Activated naive CD4-positive, alpha-beta T cell treated with anti-CD3 and anti-CD28 coated beads, Interleukin-2, amount 50 U/mL, for 24 hours (primary cell): Measurements from ENCODE around the gene DNAH7.
A peak's percentile ranks its signal among the peaks of the same experiment; 100 is the strongest.
"Not testable (repeated sequence)": the region's sequence is repeated elsewhere in the genome, so short reads cannot be mapped to it uniquely, and the experiment has no call there.

Experiments
- H3K27ac Mint-ChIP-seq: one replicate; pipeline ENCODE4 v1.8.0; 2021; ENCODE audit warnings: mild to moderate bottlenecking, mixed read lengths
- H3K27me3 Mint-ChIP-seq: one replicate; pipeline ENCODE4 v1.8.0; 2021; ENCODE audit warnings: mixed read lengths
- H3K36me3 Mint-ChIP-seq: one replicate; pipeline ENCODE4 v1.8.0; 2021; ENCODE audit warnings: mixed read lengths
- H3K4me1 Mint-ChIP-seq: one replicate; pipeline ENCODE4 v1.8.0; 2021; ENCODE audit warnings: mixed read lengths
- H3K4me3 Mint-ChIP-seq: one replicate; pipeline ENCODE4 v1.8.0; 2021; ENCODE audit warnings: mild to moderate bottlenecking, mixed read lengths
- H3K9me3 Mint-ChIP-seq: one replicate; pipeline ENCODE4 v1.8.0; 2021; ENCODE audit warnings: mixed read lengths

Gene DNAH7

DNA sequence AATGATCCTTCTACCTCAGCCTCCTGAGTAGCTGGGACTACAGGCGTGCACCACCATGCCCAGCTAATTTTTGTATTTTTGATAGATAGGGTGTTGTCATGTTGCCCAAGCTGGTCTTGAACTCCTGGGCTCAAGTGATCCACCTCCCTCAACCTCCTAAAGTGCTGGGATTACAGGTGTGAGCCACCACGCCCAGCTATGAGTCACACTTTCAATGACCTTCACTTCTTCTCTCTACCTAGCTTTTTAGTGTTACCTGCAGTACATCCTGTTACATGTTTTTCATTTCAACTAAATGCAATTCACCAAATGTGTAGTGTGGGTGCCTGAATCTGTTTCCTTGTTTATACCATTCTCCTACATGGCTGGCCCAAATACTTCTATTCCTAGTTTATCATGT is 347.6 kb downstream of the DNAH7 start:
- Mint-ChIP-seq H3K36me3 (peaks cover 34% of the 10 kb centered on the region), H3K4me1 (peaks cover 8% of the 10 kb centered on the region), H3K27me3 (no peaks in the 10 kb centered on the region), H3K9me3 (no peaks in the 10 kb centered on the region), H3K27ac (peak overlapping the region; percentile 38), H3K4me3 (no peak overlapping the region)

DNA sequence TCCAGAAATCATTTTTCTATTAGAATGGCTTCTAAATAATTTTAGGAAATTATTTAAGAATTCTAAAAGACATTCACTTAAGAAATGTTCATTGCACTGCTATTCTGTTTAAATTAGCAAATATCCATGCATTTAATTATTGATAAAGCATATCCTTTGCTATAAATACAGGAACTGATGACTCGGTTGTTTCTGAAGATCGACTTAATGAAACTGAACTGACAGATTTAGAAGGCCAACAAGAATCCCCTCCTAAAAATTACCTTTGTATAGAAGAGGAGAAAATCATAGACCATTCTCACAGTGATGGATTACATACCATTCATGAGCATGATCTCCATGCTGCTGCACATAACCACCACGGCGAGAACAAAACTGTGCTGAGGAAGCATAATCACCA is 352.2 kb downstream of the DNAH7 start:
- Mint-ChIP-seq H3K36me3 (peaks cover 40% of the 10 kb centered on the region), H3K4me1 (peaks cover 8% of the 10 kb centered on the region), H3K27me3 (no peaks in the 10 kb centered on the region), H3K9me3 (no peaks in the 10 kb centered on the region), H3K4me3 (no peak overlapping the region), H3K27ac (no peak overlapping the region)

DNA sequence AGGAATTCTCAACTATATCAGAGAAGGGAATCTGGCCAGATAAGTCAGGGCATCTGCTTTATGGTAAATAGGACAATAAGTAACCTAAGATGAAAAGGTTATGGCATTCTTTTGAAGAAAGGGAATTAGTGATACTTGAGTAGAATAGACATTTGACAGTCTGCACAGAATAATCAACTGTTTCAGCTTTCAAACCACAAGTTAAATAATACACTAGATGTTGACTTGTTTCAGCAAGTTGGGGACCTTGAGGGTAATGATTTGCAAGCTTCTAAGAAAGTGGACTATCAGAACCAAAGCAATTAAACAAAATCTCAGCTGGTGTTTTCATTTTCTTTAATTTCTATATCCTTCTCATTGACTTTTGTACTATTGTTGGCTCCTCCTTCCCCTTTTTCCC is 357.2 kb downstream of the DNAH7 start:
- peaks cover 39% of the 10 kb centered on the region for H3K36me3 Mint-ChIP-seq
- H3K4me3 Mint-ChIP-seq: no peak overlapping the region
- H3K27ac Mint-ChIP-seq: no peak overlapping the region
- H3K27me3 Mint-ChIP-seq: no peaks in the 10 kb centered on the region
- no peaks in the 10 kb centered on the region for H3K9me3 Mint-ChIP-seq
- H3K4me1 Mint-ChIP-seq: peaks cover 7% of the 10 kb centered on the region

DNA sequence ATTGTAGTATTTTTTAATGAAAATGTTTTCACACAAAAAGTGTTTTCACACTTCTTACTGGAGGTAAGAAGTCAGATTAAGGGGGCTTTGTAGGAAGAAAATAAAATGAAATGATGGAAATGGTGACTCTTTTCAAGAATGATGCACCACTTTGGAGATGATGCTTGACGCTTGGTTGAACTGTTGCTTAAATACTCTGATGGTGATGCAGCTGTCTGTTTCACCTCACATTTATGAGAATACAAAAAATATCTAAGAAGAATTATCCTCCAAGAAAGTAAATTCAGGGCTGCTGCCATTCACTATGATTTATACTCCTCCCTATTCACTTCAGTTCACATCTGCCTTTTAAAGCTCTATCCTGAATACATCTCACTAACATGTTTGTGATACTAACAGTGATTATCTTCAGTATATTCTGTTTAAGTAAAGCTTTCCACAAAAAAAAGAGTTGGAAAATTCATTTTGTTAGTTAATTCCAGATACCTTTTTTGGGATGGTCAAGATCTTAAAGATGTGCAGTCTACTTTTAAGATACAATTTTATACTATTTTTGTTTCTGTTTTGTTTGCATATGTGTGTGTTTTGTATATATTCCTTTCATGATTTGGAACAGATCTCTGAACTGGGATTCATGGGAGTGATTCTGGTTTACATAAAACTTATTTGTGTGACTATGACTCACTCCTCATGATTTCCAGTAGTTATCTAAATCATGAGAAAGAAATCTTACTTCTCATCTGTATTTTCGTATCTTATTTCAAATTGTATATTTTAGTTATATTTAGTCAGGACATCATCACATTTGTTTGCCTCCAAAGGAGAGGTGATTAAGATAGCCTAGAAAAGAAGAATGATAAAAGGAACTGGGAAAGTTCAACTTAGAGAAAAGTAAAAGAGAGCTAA is 358.5 kb downstream of the DNAH7 start:
- H3K9me3 Mint-ChIP-seq: no peaks in the 10 kb centered on the region
- no peak overlapping the region for H3K27ac Mint-ChIP-seq
- no peaks in the 10 kb centered on the region for H3K27me3 Mint-ChIP-seq
- no peak overlapping the region for H3K4me3 Mint-ChIP-seq
- peaks cover 7% of the 10 kb centered on the region for H3K4me1 Mint-ChIP-seq
- H3K36me3 Mint-ChIP-seq: peaks cover 34% of the 10 kb centered on the region

DNA sequence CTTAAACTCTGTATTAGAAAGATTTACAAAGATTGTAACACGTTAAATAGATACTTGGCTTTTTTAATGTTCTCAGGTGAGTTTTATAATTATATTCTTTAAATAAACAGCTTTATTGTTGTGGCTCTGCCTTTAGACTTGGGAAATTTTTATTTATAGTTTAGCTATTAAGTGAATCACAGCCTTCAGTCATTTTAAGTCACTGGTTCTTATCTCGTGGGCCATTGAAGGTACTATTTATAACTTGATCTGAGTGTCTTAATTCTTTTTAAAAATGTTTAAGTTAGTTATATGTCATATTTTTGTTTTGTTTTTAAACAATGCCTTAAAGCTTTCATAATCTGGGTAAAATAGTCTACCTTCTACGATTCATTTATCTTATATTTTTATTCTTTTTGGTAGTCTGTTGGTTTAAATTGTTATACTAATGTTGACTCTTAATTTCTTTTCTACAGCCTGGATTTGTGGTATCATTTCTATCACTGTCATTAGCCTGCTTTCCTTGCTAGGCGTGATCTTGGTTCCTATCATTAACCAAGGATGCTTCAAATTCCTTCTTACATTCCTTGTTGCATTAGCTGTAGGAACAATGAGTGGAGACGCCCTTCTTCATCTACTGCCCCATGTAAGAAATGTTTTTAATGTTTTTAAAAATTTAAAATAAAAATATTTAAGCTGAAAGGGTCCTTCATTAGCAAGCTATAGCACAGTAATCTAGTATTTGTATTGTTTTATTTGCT is 362.3 kb downstream of the DNAH7 start:
- no peaks in the 10 kb centered on the region for H3K27me3 Mint-ChIP-seq
- H3K27ac Mint-ChIP-seq: no peak overlapping the region
- peaks cover 20% of the 10 kb centered on the region for H3K4me1 Mint-ChIP-seq
- H3K9me3 Mint-ChIP-seq: no peaks in the 10 kb centered on the region
- peaks cover 32% of the 10 kb centered on the region for H3K36me3 Mint-ChIP-seq
- no peak overlapping the region for H3K4me3 Mint-ChIP-seq

DNA sequence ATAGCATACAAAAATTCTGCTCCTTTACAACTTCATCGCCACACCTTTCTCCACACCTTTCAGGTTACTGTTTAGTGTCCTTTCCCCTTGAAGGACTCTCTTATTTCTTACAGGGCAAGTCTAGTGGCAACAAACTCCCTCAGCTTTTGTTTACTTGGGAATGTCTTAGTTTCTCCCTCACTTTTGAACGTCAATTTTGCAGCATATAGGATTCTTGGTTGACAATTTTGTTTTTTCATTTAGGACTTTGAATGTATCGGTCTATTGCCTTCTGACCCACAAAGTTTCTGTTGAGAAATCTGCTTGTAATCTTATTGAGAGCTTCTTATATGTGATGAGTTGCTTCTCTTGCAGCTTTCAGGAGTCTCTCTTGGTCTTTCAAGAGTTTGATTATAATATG is 368.2 kb downstream of the DNAH7 start:
- Mint-ChIP-seq H3K9me3 (peaks cover 4% of the 10 kb centered on the region), H3K4me3 (no peak overlapping the region), H3K27ac (no peak overlapping the region), H3K27me3 (no peaks in the 10 kb centered on the region), H3K36me3 (peaks cover 52% of the 10 kb centered on the region), H3K4me1 (peaks cover 44% of the 10 kb centered on the region)

DNA sequence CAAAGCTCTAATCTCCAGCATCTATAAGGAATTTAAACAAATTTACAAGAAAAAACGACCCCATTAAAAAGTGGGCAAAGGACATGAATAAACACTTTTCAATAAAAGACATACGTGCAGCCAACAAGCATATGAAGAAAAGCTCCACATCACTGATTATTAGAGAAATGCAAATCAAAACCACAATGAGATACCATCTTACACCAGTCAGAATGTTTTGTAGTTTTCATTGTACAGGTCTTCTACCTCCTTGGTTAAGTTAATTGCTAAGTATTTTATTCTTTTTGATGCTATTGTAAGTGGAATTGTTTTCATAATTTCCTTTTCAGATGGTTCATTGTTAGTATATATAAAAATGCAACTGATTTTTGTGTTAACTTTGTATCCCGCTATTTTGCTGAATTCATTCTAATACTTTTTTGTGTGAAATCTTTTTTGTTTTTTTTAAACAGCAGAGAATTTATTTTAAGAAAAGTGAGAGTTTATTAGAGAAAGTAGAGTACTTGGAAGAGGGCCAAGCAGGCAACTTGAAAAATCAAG is 370.9 kb downstream of the DNAH7 start:
- Mint-ChIP-seq H3K27me3 (no peaks in the 10 kb centered on the region), H3K27ac (no peak overlapping the region), H3K4me1 (peaks cover 60% of the 10 kb centered on the region), H3K4me3 (no peak overlapping the region), H3K9me3 (peaks cover 9% of the 10 kb centered on the region), H3K36me3 (peaks cover 61% of the 10 kb centered on the region)

DNA sequence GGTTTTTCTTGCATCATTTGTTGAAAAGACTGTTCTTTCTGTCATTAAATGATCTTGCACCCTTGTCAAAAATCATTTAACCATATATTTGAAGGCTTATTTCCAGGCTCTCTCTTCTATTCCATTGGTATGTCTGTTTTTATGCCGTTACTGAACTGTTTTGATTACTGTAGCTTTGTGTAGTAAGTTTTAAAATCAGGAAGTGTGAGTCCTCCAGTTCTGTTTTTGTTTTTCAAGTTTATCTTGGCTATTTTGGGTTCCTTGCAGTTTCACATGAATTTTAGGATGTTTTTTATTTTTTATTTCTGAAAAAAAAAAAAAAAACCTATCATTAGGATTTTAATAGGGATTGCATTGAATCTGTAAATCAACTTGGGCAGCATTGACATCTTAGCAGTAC is 372.6 kb downstream of the DNAH7 start:
- H3K4me3 Mint-ChIP-seq: no peak overlapping the region
- H3K36me3 Mint-ChIP-seq: peaks cover 65% of the 10 kb centered on the region
- H3K4me1 Mint-ChIP-seq: peaks cover 66% of the 10 kb centered on the region
- no peak overlapping the region for H3K27ac Mint-ChIP-seq
- peaks cover 8% of the 10 kb centered on the region for H3K9me3 Mint-ChIP-seq
- H3K27me3 Mint-ChIP-seq: no peaks in the 10 kb centered on the region

DNA sequence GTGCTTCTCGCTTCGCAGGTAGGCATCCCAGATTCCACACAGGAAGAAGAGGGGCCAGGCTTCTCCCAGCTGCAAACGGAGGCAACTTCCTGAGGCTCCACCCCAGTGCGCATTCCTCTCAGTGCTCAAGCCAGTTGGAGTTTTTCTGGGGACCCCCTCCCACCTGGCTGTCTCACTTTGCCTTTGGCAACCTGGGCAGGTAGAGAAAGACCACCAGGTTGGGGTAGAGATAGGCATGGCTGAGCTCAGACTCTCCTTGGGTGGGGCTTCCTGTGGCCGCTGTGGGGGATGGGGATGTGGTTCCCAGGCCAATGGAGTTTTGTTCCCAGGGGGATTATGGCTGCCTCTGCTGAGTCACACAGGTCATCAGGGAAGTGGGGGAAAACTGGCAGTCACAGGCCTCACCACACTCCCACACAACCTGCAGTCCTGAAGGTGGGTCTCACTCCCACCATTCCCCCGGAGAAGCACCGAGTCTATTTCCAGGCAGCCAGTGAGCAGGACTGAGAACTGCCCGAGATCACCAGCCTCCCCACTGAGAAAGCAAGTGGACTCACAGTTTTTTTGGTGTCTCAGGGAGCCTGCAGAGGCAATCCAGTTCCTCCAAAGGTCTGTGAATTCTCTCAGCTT is 373.5 kb downstream of the DNAH7 start:
- no peak overlapping the region for H3K4me3 Mint-ChIP-seq
- H3K27me3 Mint-ChIP-seq: no peaks in the 10 kb centered on the region
- peaks cover 14% of the 10 kb centered on the region for H3K9me3 Mint-ChIP-seq
- H3K27ac Mint-ChIP-seq: no peak overlapping the region
- H3K4me1 Mint-ChIP-seq: peaks cover 73% of the 10 kb centered on the region
- peaks cover 66% of the 10 kb centered on the region for H3K36me3 Mint-ChIP-seq

DNA sequence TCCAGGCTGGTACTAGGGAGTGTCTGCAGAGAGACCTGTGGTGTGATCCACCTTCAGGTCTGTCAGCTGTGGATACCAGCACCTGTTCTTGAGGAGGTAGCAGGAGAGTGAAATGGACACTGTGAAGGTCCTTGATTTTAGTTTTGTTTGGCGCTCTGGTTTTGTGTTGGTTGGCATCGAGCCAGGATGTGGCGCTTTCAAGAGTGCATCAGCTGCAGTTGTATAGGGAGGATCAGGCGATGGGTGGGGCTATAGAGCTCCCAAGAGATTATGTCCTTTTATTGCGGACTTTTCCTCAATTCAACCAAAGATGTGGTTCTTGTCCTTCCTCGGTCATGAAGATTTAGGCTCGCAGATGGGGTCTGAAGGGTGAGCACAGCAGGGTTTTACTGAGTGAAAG is 374.1 kb downstream of the DNAH7 start:
- Mint-ChIP-seq H3K4me3 (no peak overlapping the region), H3K27ac (no peak overlapping the region), H3K36me3 (peaks cover 63% of the 10 kb centered on the region), H3K27me3 (no peaks in the 10 kb centered on the region), H3K4me1 (peaks cover 75% of the 10 kb centered on the region), H3K9me3 (peaks cover 14% of the 10 kb centered on the region)

DNA sequence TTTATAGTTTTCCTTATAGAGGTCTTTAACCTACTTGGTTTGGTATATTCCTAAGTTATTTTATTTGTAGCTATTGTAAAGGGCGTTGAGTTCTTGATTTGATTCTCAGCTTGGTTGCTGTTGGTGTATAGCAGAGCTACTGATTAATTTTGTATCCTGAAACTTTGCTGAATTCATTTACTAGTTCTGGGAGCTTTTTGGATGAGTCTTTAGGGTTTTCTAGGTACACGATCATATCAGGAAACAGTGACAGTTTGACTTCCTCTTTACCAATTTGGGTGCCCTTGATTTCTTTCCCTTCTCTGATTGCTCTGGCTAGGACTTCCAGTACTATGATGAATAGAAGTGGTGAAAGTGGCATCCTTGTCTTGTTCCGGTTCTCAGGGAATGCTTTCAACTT is 376.1 kb downstream of the DNAH7 start:
- H3K4me1 Mint-ChIP-seq: peaks cover 58% of the 10 kb centered on the region
- not testable (repeated sequence) for H3K4me3 Mint-ChIP-seq, H3K27ac Mint-ChIP-seq, H3K27me3 Mint-ChIP-seq
- peaks cover 14% of the 10 kb centered on the region for H3K9me3 Mint-ChIP-seq
- peaks cover 47% of the 10 kb centered on the region for H3K36me3 Mint-ChIP-seq
